GM18909 (cell line): Measurements from ENCODE around the gene TIMM44.

ENCODE experiments used
- ATAC-seq: cut with Tn5 transposase; IDR thresholded peaks from one replicate; pipeline ENCODE4 v1.9.1; 2021; ENCODE audit warnings: mild to moderate bottlenecking; ENCODE audit not compliant: unreplicated experiment, poor library complexity

The TIMM44 gene, protein sequence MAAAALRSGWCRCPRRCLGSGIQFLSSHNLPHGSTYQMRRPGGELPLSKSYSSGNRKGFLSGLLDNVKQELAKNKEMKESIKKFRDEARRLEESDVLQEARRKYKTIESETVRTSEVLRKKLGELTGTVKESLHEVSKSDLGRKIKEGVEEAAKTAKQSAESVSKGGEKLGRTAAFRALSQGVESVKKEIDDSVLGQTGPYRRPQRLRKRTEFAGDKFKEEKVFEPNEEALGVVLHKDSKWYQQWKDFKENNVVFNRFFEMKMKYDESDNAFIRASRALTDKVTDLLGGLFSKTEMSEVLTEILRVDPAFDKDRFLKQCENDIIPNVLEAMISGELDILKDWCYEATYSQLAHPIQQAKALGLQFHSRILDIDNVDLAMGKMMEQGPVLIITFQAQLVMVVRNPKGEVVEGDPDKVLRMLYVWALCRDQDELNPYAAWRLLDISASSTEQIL

DNA sequence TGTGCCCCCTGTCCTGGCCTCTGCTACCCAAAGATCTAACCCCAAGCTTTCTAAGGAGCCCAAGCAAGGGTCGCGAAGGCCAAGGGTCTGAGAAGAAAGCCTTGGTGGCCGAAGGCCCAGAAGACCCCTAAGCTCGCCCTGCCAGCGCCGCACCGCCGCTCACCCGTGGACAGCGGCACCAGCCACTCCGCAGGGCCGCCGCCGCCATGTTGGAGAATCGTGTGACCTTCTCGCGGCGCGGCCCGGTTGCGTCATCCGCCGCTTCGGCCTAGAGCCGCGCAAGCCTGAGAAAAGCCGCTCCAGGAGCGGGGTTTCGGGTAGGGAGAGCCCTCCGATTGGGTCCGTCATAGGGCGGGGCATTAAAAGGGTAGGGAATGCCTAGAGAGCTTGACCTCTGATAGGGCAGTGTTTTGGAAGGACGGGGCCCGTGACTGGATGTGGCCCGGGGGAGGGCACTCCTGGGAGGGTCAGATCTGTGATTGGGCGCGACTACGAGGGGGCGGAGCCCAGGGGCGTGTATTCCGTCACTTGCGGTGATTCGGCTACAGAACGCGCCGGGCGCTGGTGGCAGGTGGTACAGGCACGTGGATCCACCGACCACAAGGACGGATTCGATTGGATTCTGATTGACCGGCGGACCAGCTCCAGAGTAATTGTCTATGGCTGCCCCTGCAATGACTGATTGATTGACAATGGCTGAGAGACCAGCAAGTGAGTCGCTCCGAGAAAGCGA, at the start of gene TIMM44:
Gene TIMM44 (minus strand): TSS at position 223 of the 733 bp plus-strand sequence. CDS start 15 bp downstream, at position 208.
- peak; percentile 97 for ATAC-seq

DNA sequence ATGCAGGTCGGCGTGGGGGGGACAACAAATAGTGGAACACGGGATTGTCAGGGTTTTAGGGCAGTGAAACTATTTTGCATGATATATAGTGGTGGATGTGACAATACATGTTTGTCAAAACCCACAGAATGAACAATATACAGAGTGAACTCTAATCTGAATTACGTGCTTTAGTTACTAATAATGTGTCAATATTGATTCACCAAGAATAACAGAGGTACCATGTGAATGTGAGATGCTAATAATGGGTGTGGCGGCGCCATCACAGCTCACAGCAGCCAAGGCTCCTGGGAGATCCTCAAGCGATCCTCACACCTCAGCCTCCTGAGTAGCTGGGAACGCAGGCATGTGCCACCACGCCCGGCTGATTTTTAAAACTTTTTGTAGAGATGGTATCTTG, 49.1 kb upstream of the TIMM44 start:
- ATAC-seq = no peak

DNA sequence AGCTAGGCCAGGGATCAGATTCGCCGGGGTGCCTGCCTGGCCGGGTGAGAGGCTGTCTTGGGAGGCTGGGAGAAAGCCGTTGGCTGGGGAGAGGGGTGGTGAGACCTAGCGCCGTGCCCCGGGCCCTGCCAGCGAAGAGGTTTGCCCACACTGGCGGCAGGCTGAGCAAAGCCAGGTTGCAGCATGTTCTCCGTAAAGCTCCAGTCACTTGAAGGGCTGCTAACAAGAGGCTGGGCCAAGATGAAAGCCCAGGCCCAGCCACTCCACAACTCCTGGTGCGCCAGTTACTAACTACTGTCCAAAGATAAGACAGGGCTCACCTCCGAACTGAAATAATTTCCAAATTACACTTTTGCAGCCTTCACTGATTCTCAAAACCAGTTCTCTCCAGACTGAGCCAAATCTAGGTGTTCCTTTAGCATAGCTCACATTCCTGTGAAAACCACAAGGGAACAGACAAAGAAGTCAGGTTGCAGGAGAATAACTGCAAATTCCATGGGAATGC, 45.7 kb upstream of the TIMM44 start:
- ATAC-seq = no peak

DNA sequence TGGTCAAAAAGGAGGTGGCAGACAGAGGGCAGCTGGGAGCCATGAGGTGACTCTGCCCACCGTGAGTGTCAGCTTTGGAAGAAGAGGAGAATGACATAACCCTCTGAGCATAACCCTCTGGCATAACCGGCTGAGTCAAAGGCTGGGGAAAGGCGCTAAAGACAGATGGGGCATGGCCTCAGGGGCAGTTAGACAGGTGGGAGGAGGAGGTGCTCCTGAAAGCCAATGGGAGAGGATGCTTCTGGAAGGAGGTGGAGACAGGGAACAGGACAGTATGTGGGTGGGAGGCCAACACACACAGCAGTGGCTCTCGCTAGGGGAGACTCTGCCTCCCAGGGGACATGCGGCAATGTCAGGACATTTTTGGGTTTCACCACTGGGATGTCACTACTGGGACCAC, 44.8 kb upstream of the TIMM44 start:
- ATAC-seq = no peak

DNA sequence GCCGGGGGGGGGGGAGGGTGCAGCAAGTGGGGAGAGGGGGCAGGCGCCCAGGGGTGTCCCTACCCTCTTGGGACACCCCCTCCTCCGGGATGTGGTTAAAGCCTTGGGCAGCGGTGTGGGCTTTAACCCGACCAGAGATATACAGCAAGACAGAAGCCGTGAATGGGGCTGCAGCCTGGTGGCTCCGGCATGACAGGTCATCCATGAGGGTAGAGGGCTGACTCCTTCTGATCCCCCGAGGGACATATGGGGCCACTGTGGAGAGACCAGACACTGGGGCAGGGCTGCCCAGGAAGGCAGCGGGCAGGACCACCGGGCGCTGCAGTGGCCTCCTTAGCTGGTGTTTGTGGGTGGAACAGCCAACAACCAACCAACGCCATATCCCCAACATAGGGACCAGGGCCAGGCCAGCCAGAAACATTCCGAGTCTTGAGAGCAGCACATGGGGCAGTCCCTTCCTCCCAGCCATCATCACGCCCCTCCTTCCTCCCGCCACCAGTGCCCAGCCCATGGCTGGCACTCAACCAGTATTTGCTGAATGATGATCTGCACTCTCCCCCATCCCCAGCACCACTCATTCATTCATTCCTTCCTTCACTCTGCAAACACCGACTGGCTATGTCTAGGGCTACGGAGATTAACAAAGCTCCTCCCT, 43.8 kb upstream of the TIMM44 start:
- ATAC-seq = no peak

DNA sequence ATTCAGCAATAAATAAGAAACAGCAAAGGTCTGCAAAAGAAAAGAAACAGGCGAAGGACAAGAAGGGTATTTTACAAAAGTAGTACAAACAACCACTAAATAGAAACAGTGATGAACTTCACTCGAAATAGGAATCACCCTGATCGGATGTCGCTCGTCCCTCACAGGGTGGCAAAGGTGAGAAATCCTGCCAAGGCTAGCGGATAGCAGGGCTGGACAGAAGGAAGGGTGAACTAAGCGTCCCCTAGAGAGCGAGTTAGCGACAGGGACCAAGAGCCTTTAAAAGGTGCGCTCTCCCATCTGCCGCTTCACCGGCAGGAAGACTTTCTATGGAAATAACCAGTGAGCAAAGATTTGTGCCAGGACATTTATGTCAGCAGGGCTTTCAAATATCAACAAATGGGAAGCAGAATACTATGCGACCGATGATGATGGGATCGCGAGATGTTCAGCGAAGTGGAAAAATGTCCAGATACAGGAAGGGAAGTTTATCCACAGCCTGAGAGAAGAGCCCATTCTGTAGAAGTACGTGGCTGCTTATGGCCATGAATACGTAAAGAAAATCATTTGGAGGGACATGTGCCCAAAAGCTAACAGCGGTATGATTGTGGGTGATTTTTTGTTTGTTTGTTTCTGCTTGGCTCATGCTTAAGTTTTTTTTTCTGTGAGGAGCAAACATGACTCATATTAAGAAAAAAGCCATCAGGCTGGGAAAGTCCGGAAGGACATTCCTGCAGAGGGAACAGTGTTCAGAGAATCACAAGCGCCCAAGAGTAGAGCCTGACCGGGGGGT, 43.1 kb upstream of the TIMM44 start:
- ATAC-seq = no peak

DNA sequence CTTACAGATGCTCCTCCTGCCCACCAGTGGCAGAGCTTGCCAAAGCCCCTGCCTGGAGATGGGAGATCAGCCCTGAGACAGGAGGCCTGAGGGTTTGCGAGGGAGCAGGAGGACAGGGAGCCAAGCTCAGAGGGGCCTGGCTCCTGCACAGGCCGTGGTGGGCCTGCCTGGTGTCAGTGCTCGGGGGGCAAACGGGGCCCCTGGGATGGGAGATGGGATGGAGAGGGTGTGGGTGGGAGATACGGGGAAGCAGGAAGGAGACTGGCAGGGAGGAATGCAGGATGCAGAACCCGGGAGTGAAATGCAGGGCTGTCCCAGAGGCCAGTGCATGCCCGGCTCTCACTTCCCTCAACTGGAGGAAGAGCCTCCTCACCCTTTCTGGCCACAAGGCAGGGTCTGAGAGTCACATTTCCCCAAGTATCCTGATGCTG, 42.0 kb upstream of the TIMM44 start:
- no peak for ATAC-seq

DNA sequence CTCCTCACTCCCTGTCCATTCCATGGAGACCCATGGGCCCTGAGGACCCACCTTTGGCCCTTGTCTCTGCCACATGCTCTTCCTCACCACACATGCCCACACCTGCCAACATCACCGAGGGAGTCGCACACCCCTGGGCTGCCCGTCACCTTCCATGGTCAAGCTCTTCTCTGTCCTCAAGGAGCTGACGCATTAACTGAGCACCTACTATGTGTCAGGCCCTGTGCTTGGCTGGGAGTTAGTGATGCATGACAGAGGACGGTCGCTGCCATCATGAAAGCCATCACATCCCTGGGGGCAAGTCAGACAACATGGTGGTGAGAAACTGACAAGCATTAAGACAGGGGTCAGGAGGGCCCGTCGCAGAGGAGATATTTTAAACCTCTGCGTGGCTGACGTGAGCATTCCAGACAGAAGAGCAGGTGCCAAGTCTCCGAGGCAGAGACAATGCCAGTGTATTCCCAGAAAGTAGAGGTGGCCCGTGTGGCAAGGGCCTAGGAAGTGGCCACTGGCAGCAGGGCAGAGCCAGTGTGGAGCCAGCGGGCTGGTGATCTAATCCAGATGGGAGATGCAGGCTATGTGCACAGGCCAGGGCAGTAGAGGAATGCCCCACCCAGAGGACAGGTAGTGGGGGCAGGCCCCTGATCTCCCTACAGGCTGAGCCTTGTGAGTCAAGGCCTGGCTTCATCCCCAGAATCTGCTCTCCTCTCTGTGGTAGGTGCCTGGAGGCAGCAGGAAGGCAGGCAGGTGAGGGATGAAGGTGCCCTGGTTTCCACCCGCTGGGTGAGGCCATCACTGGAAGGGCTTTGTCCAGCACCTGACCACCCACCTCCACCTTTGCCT, 40.8 kb upstream of the TIMM44 start:
- no peak for ATAC-seq

DNA sequence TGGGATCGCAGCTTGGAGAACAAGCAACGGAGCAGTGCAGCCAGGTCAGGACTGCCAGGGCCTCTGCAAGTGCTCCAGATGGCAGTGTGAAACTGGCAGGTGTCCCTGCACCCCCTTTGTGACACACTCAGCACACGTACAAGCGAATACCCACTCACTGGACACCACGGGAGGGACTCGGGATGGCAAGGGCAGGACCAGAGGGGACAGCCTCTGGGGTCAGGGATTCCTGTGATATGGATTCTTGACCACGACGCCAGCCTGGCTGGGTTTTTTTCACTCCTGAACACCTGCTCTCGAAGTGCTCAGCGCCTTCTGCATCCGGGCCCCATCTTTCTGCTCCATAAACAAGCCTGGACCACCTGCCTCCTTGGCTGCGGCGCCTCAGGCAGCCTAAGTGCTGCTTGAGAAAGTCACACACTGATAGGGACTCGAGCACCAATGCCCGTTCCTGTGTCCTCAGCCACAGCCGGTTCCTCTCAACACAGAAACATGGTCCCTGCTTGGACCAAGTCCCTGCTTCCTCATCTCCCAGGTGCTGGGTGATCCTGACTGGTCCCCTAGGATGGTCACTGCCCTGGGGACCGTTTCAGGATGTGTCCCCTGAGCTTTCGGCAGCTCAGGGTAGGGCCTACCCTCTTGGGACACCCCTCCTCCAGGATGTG, 40.0 kb upstream of the TIMM44 start:
- ATAC-seq = no peak

DNA sequence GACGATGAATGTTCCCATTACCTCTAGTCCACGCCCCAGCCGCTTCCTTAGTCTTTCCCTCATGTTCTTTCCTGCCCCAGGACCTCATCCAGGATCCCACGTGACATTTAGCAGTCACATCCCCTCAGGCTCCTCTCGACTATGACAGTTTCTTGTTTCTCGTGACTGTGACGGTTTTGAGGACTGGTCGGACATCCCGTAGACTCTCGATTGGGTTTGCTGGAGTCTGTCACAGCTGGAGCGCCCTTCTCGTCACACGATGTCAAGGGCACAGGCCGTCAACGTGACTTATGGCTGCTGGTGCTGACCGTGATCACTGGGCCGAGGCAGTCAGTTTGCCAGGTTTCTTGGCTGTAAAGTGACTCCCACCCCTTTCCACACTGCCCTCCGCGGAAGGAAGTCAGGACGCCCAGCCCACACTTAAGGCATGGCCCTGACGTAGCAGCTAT, 39.2 kb upstream of the TIMM44 start:
- ATAC-seq = no peak

DNA sequence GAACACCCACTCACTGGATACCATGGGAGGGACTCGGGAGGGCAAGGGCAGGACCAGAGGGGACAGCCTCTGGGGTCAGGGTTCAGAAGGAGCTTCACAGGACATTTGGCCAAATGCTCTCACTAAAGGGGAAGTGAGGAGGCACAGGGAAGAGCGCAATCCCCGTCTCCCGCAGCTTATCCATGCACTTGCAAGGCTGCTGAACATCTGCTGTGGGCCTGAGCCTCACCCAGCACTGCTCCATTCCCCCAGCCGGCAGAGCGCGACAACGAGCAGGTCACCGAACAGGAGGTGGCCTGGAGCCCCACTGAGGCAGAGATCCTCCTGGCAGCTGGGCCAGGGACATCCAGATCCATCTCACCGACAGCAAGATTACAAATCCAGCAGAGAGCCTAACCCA, 38.6 kb upstream of the TIMM44 start:
- no peak for ATAC-seq

DNA sequence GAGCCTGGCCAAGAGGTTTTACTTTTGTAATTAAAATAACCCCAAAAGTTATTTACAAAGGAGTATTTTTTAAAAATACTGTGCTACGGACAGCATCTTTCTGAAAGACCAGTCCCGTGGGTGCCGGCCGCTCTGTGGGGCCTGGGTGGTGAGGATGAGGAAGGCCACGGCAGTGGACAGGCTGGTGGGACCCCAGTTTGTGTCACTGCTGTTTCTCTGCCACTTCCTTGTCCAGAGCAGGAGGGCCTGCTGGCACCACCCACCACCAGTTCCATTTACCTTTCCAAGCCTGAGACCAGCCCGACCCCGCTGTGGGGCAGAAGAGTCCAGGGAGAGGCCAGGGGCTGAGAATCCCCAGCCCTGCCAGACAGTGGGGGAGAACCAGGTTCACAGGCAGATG, 38.2 kb upstream of the TIMM44 start:
- no peak for ATAC-seq

DNA sequence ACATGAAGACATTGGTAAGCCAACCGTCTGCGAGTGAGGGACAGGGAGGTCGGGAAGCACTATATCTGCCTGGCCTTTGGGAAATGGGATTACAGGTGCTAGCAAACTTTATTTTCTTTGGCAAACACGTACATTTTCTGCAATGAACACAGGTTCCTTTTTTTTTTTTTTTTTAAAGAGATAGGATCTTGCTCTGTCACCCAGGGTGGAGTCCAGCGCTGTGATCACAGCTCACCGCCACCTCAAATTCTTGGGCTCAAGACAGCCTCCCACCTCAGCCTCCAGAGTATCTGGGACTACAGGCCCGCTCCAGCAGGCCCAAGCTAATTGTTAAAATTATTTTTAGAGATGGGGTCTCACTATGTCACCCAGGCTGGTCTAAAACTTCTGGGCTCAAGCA, 37.7 kb upstream of the TIMM44 start:
- no peak for ATAC-seq

DNA sequence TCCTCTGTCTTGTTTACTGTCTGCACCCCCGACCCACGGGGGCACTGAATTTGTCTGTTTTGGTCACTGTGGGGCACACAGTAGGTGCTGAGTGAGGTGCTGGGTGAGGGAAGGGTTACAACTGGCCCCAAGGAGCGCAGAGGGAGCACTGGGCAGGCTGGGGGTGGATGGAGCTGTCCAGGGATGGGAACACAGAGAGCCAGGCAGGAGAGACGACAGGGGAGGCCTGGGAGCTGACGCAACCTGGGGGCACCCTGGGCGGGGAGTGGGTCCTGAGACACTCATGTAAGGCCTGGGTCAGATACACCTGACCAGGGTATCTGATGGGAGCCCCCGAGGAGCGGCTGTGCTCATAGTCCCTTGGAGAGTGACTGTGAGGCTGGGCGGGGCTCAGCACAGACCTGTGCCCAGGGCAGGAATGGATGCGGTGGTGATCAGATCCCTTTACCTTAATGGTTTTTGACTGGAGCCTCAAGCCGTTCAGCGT, 37.2 kb upstream of the TIMM44 start:
- ATAC-seq = no peak

DNA sequence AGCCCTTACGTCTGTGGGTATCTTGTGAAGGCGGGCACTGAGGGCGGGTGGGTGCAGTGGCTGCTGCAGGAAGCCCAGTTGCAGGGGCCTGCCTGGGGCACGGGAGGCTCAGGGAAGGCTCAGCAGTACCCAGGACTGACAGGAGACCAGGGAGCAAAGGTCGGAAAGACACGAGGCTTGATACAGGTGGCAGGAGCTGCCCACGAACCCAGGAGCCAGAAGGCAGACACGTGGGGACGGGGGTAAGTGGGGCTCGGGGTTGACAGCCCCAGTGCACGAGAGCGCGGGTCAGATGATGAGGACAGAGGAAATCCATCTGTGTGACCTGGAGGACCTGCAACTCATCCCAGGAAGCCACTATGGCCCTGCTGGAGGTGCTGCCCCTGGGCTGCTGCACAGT, 36.7 kb upstream of the TIMM44 start:
- no peak for ATAC-seq

DNA sequence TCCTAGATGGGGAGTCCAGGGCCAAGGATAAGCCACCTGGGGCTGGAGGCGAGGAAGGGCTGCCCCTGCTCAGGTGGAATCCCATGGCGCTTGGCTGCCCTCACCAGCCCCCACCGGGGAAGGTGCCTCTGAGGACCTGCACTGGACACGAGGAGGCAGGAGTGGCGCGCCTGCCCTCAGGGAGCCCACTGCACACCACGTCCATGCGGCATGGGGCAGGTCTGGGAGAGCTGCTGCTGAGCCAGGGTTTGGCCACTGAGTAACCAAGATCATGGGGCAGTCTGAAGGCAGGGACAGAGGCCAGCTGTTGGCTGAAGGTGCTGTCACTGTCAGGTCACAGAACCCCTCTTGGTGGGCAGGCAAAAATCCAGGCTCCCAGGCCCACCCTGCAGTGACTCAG, 36.1 kb upstream of the TIMM44 start:
- ATAC-seq = no peak

DNA sequence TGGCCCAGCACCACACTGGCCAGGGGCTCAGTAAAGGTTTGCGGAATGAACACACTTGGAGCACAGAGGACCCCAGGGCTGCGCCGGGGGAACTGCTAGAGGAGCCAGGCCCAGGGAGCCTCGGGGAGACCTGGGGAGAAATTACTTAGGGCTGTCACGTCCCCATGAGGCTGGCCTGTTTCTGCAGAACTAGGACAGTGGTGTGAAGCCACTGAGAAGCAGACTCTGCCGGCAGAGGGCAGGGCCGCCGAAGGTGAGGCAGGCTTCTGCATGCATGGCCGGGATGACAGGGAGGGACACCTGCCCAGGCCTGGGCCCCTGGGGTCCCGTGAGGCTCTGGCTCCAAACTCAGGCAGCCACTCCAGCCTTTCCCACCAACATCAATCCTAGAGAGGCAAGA, 35.5 kb upstream of the TIMM44 start:
- no peak for ATAC-seq

DNA sequence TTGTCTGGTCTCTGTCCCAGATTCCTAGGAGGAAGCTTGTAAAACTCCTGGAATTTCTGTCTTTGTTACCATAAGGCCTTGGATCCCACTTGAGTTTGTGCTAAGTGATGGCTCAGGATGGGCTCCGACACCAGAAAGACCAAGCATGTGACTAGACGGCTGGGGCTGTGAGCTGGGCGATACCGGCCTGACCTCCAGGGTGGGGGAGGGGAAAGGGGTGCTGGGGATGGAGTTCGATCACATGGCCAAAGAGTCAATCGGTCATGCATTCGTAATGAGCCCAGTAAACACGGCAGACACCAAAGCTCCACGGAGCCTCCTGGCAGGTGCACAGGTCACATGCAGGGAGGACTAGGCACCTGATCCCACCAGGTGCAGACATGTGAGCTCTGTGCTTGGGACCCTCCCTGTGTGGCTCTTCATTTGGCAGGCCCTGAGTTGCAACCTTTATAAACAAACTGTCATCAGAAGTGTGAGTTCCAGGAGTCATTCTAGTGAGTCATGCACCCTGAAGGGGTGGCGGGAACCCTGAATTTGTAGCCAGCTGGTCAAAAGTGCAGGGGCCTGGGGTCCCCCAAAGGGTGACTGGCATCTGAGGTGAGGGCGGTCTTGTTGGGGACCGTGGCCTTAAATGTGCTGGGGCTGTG, 34.8 kb upstream of the TIMM44 start:
- ATAC-seq = no peak
